Activated CD8-positive, alpha-beta T cell treated with anti-CD3 and anti-CD28 coated beads for 36 hours (primary cell): ENCODE results near the gene HOXD8. TPM values are rescaled to one million over a fixed set of nuclear protein-coding genes. Genes with fewer than 3 reads are reported as not detected.

Experiments
- ATAC-seq: fragments of 200-7000 bp; cut with Tn5 transposase; one replicate; pipeline ENCODE4 v1.10.0; 2021; ENCODE audit warnings: mild to moderate bottlenecking, moderate library complexity
- CTCF ChIA-PET: fragments of 350-600 bp; sonication (Branson Sonifier 250); formaldehyde crosslinking; loops from one replicate; lab custom pipeline; 2021; ENCODE audit warnings: antibody characterized with exemption; lab: Charles Lee
- POLR2A ChIA-PET: fragments of 350-600 bp; sonication (Branson Sonifier 250); formaldehyde crosslinking; loops from one replicate; lab custom pipeline; 2021; ENCODE audit warnings: antibody characterized with exemption; lab: Charles Lee
- DNase-seq: peaks from one replicate; pipeline ENCODE4 v3.0.0-alpha.2; 2020
- H3K27ac Mint-ChIP-seq: one replicate; pipeline ENCODE4 v1.8.0; 2021; ENCODE audit warnings: mild to moderate bottlenecking, mixed read lengths
- H3K27me3 Mint-ChIP-seq: one replicate; pipeline ENCODE4 v1.8.0; 2021; ENCODE audit warnings: mixed read lengths
- H3K36me3 Mint-ChIP-seq: one replicate; pipeline ENCODE4 v1.8.0; 2021; ENCODE audit warnings: low read depth, mixed read lengths
- H3K4me1 Mint-ChIP-seq: one replicate; pipeline ENCODE4 v1.8.0; 2021; ENCODE audit warnings: low read depth, mixed read lengths
- H3K4me3 Mint-ChIP-seq: one replicate; pipeline ENCODE4 v1.8.0; 2021; ENCODE audit warnings: mild to moderate bottlenecking, moderate library complexity, mixed read lengths
- H3K9me3 Mint-ChIP-seq: one replicate; pipeline ENCODE4 v1.8.0; 2021; ENCODE audit warnings: mixed read lengths
- CTCF ChIP-seq: fragments of 200-600 bp; IDR thresholded peaks from one replicate; pipeline ENCODE4 v1.8.0; 2022; ENCODE audit warnings: antibody characterized with exemption, mild to moderate bottlenecking
- intact Hi-C: fragments of 100-400 bp; cut with micrococcal nuclease; formaldehyde crosslinking; loops from one replicate; pipeline ENCODE4 v1.10.0; 2022
- total RNA-seq, 2 experiments: library from RNA; stranded (reverse); gene quantifications; one replicate each; pipeline ENCODE4 v1.2.3, GENCODE V29; 2021

The HOXD8 gene
- total RNA-seq, 2 experiments from 2014 or later, result not detected

- TF ChIP-seq CTCF, result no peak
- intact Hi-C loops, result no loop called here
- DNase-seq (no peak), ATAC-seq (no peak)
- Mint-ChIP-seq H3K27me3 (peaks cover 83% of the 10 kb centered on the region), H3K36me3 (peaks cover 5% of the 10 kb centered on the region), H3K4me3 (no peak overlapping the region), H3K4me1 (peaks cover 30% of the 10 kb centered on the region), H3K27ac (no peak overlapping the region), H3K9me3 (no peaks in the 10 kb centered on the region)
- ChIA-PET CTCF (interaction anchor here (1.4 to 9.8 kb wide), 2 partner anchors 320 to 518 kb away, joined by 4 to 95 read pairs; no protein-coding TSS in a partner anchor), POLR2A (no interaction called here)
Observed at GRCh38 chr2:176135035-176135440, 5.5 kb downstream of the HOXD8 start.

GRCh38 chr2:176136374-176137251, 7.1 kb downstream of the HOXD8 start:
- peaks cover 80% of the 10 kb centered on the region for H3K27me3 Mint-ChIP-seq
- no peaks in the 10 kb centered on the region for H3K9me3 Mint-ChIP-seq
- no peak for ATAC-seq
- CTCF ChIA-PET, result interaction anchor here (0.8 to 5.4 kb wide), 4 partner anchors 9 to 515 kb away, joined by 3 to 33 read pairs (median 4); no protein-coding TSS in a partner anchor
- peaks cover 33% of the 10 kb centered on the region for H3K4me1 Mint-ChIP-seq
- no peak overlapping the region for H3K27ac Mint-ChIP-seq
- TF ChIP-seq CTCF, result no peak
- intact Hi-C loops, result no loop called here
- DNase-seq, result no peak
- POLR2A ChIA-PET, result no interaction called here
- peaks cover 5% of the 10 kb centered on the region for H3K36me3 Mint-ChIP-seq
- no peak overlapping the region for H3K4me3 Mint-ChIP-seq

GRCh38 chr2:176137252-176137580, 7.7 kb downstream of the HOXD8 start:
- Mint-ChIP-seq H3K4me3 (no peak overlapping the region), H3K27ac (no peak overlapping the region), H3K36me3 (peaks cover 5% of the 10 kb centered on the region), H3K4me1 (peaks cover 31% of the 10 kb centered on the region), H3K9me3 (no peaks in the 10 kb centered on the region), H3K27me3 (peaks cover 80% of the 10 kb centered on the region)
- TF ChIP-seq CTCF, result no peak
- POLR2A ChIA-PET, result no interaction called here
- CTCF ChIA-PET, result interaction anchor here (0.8 to 5.4 kb wide), 3 partner anchors 9 to 514 kb away, joined by 3 to 33 read pairs (median 11); no protein-coding TSS in a partner anchor
- intact Hi-C loops, result no loop called here
- ATAC-seq (no peak), DNase-seq (no peak)

GRCh38 chr2:176137906-176138305, 8.4 kb downstream of the HOXD8 start:
- H3K4me1 Mint-ChIP-seq, result peaks cover 27% of the 10 kb centered on the region
- DNase-seq, result no peak
- ChIA-PET POLR2A (no interaction called here), CTCF (interaction anchor here (1.5 to 8.4 kb wide), 5 partner anchors 17 to 513 kb away, joined by 4 to 117 read pairs (median 11); no protein-coding TSS in a partner anchor)
- H3K36me3 Mint-ChIP-seq, result peaks cover 5% of the 10 kb centered on the region
- no peak for TF ChIP-seq CTCF
- no peak overlapping the region for H3K4me3 Mint-ChIP-seq
- intact Hi-C loops, result no loop called here
- H3K27me3 Mint-ChIP-seq, result peaks cover 76% of the 10 kb centered on the region
- no peak for ATAC-seq
- H3K27ac Mint-ChIP-seq, result no peak overlapping the region
- H3K9me3 Mint-ChIP-seq, result no peaks in the 10 kb centered on the region

GRCh38 chr2:176138526-176138922, 9.0 kb downstream of the HOXD8 start:
- no peak overlapping the region for H3K4me3 Mint-ChIP-seq

More at GRCh38 chr2:176138526-176138922, 9.0 kb downstream of the HOXD8 start:
- H3K9me3 Mint-ChIP-seq, result no peaks in the 10 kb centered on the region
- H3K27ac Mint-ChIP-seq, result no peak overlapping the region
- ChIA-PET POLR2A (no interaction called here), CTCF (interaction anchor here (0.9 to 8.4 kb wide), 12 partner anchors 11 to 1000 kb away, joined by 3 to 117 read pairs (median 6); partner anchors contain the start of gene HOXD8)
- H3K4me1 Mint-ChIP-seq, result peaks cover 27% of the 10 kb centered on the region
- peaks cover 5% of the 10 kb centered on the region for H3K36me3 Mint-ChIP-seq
- DNase-seq, result no peak
- no peak for TF ChIP-seq CTCF
- intact Hi-C loops, result no loop called here
- no peak for ATAC-seq
- H3K27me3 Mint-ChIP-seq, result peaks cover 73% of the 10 kb centered on the region
